Chondrocyte (in vitro differentiated cells): ENCODE results near the gene CCHCR1. TPM values are rescaled to one million over a fixed set of nuclear protein-coding genes. Genes with fewer than 3 reads are reported as not detected.
"Not testable (repeated sequence)": the region's sequence is repeated elsewhere in the genome, so short reads cannot be mapped to it uniquely, and the experiment has no call there.

Experiments
- DNase-seq: peaks from one replicate; pipeline ENCODE4 v3.0.0; 2021; ENCODE audit warnings: mixed read lengths, low spot score
- H3K27ac Mint-ChIP-seq: one replicate; pipeline ENCODE4 v1.8.0; 2021; ENCODE audit warnings: mild to moderate bottlenecking, moderate library complexity, mixed read lengths; ENCODE audit not compliant: unreplicated experiment
- H3K27me3 Mint-ChIP-seq: 2 replicates; pipeline ENCODE4 v1.8.0; 2021; ENCODE audit warnings: low read depth, mixed read lengths
- H3K36me3 Mint-ChIP-seq: 2 replicates; pipeline ENCODE4 v1.8.0; 2021; ENCODE audit warnings: low read depth, mixed read lengths
- H3K4me1 Mint-ChIP-seq: 2 replicates; pipeline ENCODE4 v1.8.0; 2021; ENCODE audit warnings: low read depth, mild to moderate bottlenecking, mixed read lengths
- H3K4me3 Mint-ChIP-seq: one replicate; pipeline ENCODE4 v1.8.0; 2021; ENCODE audit warnings: mild to moderate bottlenecking, moderate library complexity, mixed read lengths; ENCODE audit not compliant: unreplicated experiment
- H3K9me3 Mint-ChIP-seq: 2 replicates; pipeline ENCODE4 v1.8.0; 2021; ENCODE audit warnings: low read depth, mixed read lengths
- CTCF ChIP-seq: fragments of 200-600 bp; sonication (generic); IDR thresholded peaks from 2 replicates; pipeline ENCODE4 v1.5.0; 2021; ENCODE audit warnings: antibody characterized with exemption, mild to moderate bottlenecking, moderate library complexity
- total RNA-seq: library from RNA; stranded (reverse); gene quantifications from 3 replicates; pipeline ENCODE4 v1.2.1, GENCODE V29; 2021

The CCHCR1 gene
- total RNA-seq, 1 donor from 2014 or later: 13.4 TPM

- no peak for DNase-seq
- Mint-ChIP-seq H3K4me1 (no peaks in the 10 kb centered on the region), H3K27me3 (no peaks in the 10 kb centered on the region), H3K36me3 (no peaks in the 10 kb centered on the region), H3K4me3 (peak overlapping the region; percentile 68), H3K9me3 (no peaks in the 10 kb centered on the region), H3K27ac (peak overlapping the region; percentile 93)
- no peak for TF ChIP-seq CTCF
These were observed 28.6 kb upstream of the CCHCR1 start for GRCh38 chr6:31186052-31186734.

GRCh38 chr6:31185695-31186051, 28.1 kb upstream of the CCHCR1 start:
- DNase-seq, H3K36me3 Mint-ChIP-seq, H3K4me1 Mint-ChIP-seq, H3K27me3 Mint-ChIP-seq, H3K9me3 Mint-ChIP-seq: not testable (repeated sequence)
- Mint-ChIP-seq H3K4me3 (peak overlapping the region; percentile 68), H3K27ac (peak overlapping the region; percentile 93)

GRCh38 chr6:31183859-31184258, 26.3 kb upstream of the CCHCR1 start:
- H3K4me3 Mint-ChIP-seq: peak overlapping the region; percentile 26
- H3K9me3 Mint-ChIP-seq, H3K27me3 Mint-ChIP-seq, DNase-seq, H3K27ac Mint-ChIP-seq, H3K36me3 Mint-ChIP-seq, H3K4me1 Mint-ChIP-seq: not testable (repeated sequence)

GRCh38 chr6:31183287-31183686, 25.7 kb upstream of the CCHCR1 start:
- not testable (repeated sequence) for H3K36me3 Mint-ChIP-seq, H3K27ac Mint-ChIP-seq, H3K27me3 Mint-ChIP-seq, DNase-seq, H3K4me3 Mint-ChIP-seq, H3K4me1 Mint-ChIP-seq, H3K9me3 Mint-ChIP-seq

GRCh38 chr6:31180500-31180899, 22.9 kb upstream of the CCHCR1 start:
- TF ChIP-seq CTCF: no peak
- Mint-ChIP-seq H3K4me3 (no peak overlapping the region), H3K4me1 (peaks cover 14% of the 10 kb centered on the region), H3K27me3 (no peaks in the 10 kb centered on the region), H3K27ac (no peak overlapping the region), H3K36me3 (no peaks in the 10 kb centered on the region), H3K9me3 (no peaks in the 10 kb centered on the region)
- DNase-seq: no peak

- DNase-seq: no peak
- no peak overlapping the region for H3K4me3 Mint-ChIP-seq
- no peaks in the 10 kb centered on the region for H3K9me3 Mint-ChIP-seq
- no peaks in the 10 kb centered on the region for H3K36me3 Mint-ChIP-seq
- no peaks in the 10 kb centered on the region for H3K27me3 Mint-ChIP-seq
- H3K4me1 Mint-ChIP-seq: peaks cover 14% of the 10 kb centered on the region
- no peak for TF ChIP-seq CTCF
- no peak overlapping the region for H3K27ac Mint-ChIP-seq
These were observed 22.3 kb upstream of the CCHCR1 start for GRCh38 chr6:31179896-31180295.

- no peaks in the 10 kb centered on the region for H3K9me3 Mint-ChIP-seq
- H3K4me1 Mint-ChIP-seq: peaks cover 14% of the 10 kb centered on the region
- TF ChIP-seq CTCF: no peak
- H3K4me3 Mint-ChIP-seq: no peak overlapping the region
- H3K36me3 Mint-ChIP-seq: no peaks in the 10 kb centered on the region
- no peak for DNase-seq
- no peak overlapping the region for H3K27ac Mint-ChIP-seq
- H3K27me3 Mint-ChIP-seq: no peaks in the 10 kb centered on the region
These were observed 21.4 kb upstream of the CCHCR1 start for GRCh38 chr6:31179042-31179386.
